DMS53 (cell line): ENCODE measurements around the gene ATG4D.

Source experiments
- DNase-seq: peaks from one replicate; lab custom pipeline; 2025; lab: John Stamatoyannopoulos, UW

Gene ATG4D

GRCh38 chr19:10543420-10544241 is at the start of gene ATG4D:
Gene ATG4D (plus strand): TSS chr19:10543904. CDS start chr19:10544091, 187 bp downstream.
- peak; percentile 96 for DNase-seq

- no peak for DNase-seq
These were observed 46.3 kb upstream of the ATG4D start for GRCh38 chr19:10497371-10497770.

DNA sequence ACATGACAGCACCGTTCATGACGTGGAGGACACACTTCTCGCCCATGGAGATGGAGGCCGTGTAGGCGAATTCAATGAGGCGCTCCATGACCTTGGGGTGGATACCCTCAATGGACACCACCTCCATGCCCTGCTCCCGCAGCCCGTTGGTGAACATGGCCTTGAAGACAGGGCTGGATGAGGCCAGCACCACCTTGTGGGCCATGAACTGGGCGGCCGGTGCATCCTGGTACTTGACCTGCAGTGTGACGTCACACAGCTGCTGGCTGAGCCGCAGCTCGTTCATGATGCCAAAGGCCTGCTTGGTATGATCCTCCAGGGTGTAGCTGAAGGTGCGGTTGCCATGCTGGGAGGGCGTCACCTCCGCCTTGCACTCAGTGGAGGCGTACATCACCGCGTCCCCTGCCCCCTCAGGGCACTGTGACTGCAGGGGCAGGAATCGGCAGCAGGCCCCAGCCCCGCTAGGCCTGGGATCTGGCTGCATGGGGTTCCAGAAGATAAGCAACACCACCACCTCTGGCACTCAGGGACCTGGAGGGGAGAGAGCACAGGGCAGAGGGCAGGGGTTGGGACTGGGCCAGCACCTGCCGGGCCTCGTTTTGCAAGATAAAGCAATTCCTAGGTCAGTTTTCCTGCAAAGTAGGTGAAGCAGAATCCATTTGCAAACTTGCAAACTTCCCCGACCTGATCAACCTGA is 44.0 kb upstream of the ATG4D start:
- no peak for DNase-seq

DNA sequence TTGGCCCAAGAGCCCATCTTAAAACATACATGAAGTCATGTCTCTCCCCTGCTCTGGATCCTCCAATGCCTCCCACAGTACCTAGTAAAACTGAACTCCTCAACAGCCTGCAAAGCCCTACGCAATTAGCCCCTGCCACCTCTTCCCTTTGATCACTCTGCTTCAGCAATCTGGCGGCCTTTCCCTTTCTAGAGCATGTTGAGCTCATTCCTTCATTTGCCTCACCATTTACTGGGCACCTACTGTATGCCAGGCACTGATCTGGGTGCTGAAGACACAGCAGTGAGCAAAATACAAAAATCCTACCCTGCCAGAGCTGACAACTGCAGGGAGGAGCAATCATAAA is 43.5 kb upstream of the ATG4D start:
- no peak for DNase-seq

DNA sequence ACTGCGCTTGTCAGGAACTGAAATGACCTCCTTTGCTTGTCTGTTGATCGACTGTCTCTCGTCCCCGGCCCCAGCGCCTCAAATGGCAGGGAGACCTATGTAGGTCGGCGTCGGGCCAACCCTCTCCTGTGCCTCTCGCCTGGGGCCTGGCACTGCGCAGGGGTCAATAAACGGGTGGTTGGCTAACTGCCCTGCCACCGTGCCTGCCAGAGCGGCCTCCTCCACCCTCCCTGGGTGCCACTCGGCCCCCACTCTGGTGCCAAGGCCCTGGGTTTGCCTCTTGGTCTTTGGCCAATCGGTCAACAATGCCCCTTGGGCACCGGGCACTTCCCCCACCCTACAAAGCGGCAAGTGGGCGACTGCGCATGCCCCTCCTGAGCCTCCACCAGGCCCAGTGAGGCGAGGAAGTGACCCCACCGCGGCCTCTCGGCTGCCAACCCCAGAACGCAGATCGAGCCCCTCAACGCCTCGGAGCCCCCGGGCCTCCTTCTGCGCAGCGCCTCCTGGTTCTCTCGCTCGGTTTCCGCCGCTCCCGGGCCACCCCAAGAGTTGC is 41.7 kb upstream of the ATG4D start:
- DNase-seq: peak; percentile 75

GRCh38 chr19:10502524-10503001 is 41.1 kb upstream of the ATG4D start:
- peak; percentile 95 for DNase-seq

GRCh38 chr19:10503002-10503789 is 40.5 kb upstream of the ATG4D start, which contains the start of gene KEAP1:
Gene KEAP1 (minus strand): TSS chr19:10503356. CDS start chr19:10500033, 3,323 bp downstream.
- peak; percentile 68 for DNase-seq

DNA sequence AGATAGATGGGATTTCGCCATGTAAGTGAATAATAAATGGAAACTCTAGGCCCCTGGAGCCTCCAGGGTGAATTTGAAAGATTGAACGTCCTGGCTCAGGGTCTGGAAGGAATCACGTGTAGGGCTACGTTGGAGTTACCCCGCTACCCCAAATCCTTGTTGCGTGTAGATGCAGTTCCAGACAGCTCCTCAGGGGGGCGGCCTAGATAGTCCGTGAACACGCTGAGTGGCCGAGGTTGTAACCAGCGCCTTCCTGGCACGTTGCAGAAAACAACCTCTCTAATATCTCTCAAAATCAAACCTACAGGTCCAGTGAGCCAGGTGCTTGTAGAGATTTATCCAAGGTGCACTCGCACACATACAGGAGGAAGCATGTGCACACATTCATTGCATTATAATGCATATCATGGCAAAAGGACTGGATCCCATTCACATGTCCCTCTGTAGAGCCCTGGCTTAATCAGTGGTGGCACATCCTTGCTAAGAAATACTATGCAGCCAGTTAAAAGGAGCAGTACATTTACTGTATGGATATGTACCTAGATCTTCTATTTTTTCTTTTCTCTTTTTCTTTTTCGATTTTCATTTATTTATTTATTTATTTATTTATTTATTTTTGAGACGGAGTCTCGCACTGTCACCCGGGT is 38.0 kb upstream of the ATG4D start:
- peak; percentile 85 for DNase-seq

GRCh38 chr19:10508036-10508435 is 35.7 kb upstream of the ATG4D start:
- DNase-seq: no peak

DNA sequence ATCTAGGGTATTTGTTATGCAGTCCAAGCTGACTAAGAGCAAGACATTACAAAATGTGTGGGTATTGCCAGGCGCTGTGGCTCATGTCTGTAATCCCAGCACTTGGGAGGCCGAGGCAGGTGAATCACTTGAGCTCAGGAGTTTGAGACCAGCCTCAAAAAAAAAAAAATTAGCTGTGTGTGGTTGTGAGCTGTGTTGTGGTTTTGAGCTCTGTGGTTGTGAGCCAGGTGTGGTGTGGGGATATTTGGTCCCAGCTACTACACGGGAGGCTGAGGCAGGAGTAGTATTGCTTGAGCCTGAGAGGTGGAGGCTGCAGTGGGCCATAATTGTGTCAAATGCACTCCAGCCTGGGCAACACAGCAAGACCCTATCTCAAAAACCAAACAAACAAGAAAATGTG is 35.0 kb upstream of the ATG4D start:
- DNase-seq: no peak

- peak; percentile 30 for DNase-seq
These were observed 33.4 kb upstream of the ATG4D start for GRCh38 chr19:10510301-10510802.

GRCh38 chr19:10513223-10513622 is 30.5 kb upstream of the ATG4D start:
- DNase-seq: no peak

GRCh38 chr19:10514211-10515145 is 29.2 kb upstream of the ATG4D start:
- DNase-seq: no peak

- DNase-seq: no peak
These were observed 27.7 kb upstream of the ATG4D start for GRCh38 chr19:10516064-10516385.

- DNase-seq: peak; percentile 36
These were observed 26.9 kb upstream of the ATG4D start for GRCh38 chr19:10516671-10517286.

DNA sequence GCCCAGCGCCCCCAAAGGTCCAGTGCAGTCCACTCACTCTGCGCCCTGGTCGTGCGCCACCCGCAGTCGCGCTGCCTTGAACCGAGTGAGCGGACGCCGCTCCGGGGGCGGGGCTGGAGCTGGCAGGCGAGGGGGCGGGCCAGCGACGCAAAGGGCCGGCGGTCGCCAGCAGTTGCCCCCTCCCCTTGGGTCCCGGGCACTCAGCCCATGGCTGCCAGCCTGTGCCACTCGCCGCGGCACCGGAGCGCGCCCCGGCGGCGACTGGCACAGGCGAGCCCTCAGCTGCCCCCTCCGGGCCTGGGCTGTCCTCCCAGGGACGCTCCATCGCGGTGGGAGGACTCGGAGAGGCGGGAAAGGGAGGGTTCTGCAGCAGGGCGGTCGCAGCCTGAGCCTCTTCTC is 26.3 kb upstream of the ATG4D start, which contains the start of gene S1PR5:
Gene S1PR5 (minus strand): TSS at position 87 of the 399 bp plus-strand sequence. CDS start 2,436 bp downstream, outside the sequence.
- DNase-seq: peak; percentile 66

- DNase-seq: peak; percentile 57
These were observed 25.8 kb upstream of the ATG4D start for GRCh38 chr19:10517760-10518443.

DNA sequence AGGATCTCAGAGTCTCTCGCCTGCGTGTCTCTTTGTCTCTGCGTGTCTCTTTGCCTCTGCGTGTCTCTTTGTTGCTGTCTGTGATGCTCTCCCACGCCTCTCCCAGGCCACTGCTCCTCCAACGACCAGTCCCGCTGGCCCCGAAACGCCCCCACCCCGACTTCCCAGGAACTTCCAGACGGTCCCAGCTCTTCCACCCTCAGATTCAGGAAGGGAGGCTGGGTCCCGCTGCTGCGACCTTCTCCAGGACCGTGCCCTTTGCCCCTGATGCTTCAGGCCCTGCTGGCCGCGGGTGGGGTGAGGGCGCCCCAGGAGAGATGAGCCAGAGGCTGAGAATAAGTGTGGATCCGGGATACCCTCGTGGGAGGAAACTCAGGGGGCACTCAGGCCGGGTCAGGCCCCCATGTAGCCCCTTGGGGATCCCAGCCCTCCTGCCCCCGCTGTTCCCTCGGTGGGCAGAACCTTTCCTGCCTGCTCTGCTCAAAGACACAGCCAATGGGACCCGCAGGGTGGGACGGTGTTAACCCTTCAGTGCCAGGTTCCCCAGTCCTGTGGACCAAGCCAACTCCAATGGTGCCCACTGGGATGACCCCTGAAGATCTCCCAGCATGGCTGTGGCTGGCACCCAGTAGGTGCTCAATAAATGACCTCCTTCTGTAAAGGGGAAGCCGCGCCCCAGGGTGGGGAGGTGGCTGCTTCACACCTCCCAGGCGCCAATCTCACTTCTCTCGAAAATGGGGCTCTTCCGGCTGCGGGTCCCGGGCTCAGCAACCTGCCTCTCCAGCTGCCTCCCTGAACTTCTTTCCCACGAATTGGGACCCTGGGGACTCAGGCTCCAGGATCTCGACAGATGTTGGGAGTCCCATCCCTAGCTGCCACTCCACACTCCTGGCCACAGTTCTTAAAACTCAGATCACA is 25.0 kb upstream of the ATG4D start:
- no peak for DNase-seq
